ENCODE data around the gene HDGF. TPM values are rescaled to one million over a fixed set of nuclear protein-coding genes. Genes with fewer than 3 reads are reported as not detected.
A peak's percentile ranks its signal among the peaks of the same experiment; 100 is the strongest.

HDGF gene
- total RNA-seq, 1 donor from 2014 or later: 147 TPM

- Mint-ChIP-seq H3K27me3 (ENCODE audit: unreplicated experiment) (no peaks in the 10 kb centered on the region), H3K36me3 (ENCODE audit: unreplicated experiment) (peaks cover 5% of the 10 kb centered on the region), H3K27ac (ENCODE audit: unreplicated experiment) (no peak overlapping the region), H3K4me3 (ENCODE audit: unreplicated experiment) (no peak overlapping the region), H3K9me3 (ENCODE audit: unreplicated experiment) (no peaks in the 10 kb centered on the region), H3K4me1 (ENCODE audit: low read depth, unreplicated experiment) (no peaks in the 10 kb centered on the region)
- TF ChIP-seq CTCF (IDR thresholded peaks at IDR 0.05; ENCODE audit: partially characterized antibody, unreplicated experiment): no peak
- no peak for DNase-seq
Observed at GRCh38 chr1:156721535-156721934, 29.9 kb downstream of the HDGF start.

- TF ChIP-seq CTCF (IDR thresholded peaks at IDR 0.05; ENCODE audit: partially characterized antibody, unreplicated experiment): no peak
Observed at GRCh38 chr1:156721131-156721530, 30.3 kb downstream of the HDGF start.

GRCh38 chr1:156717351-156717750 lies 34.1 kb downstream of the HDGF start:
- no peak for TF ChIP-seq CTCF (IDR thresholded peaks at IDR 0.05; ENCODE audit: partially characterized antibody, unreplicated experiment)
- no peak overlapping the region for H3K27ac Mint-ChIP-seq (ENCODE audit: unreplicated experiment)
- DNase-seq: no peak
- peaks cover 5% of the 10 kb centered on the region for H3K36me3 Mint-ChIP-seq (ENCODE audit: unreplicated experiment)
- H3K27me3 Mint-ChIP-seq (ENCODE audit: unreplicated experiment): peaks cover 2% of the 10 kb centered on the region
- no peaks in the 10 kb centered on the region for H3K4me1 Mint-ChIP-seq (ENCODE audit: low read depth, unreplicated experiment)
- no peak overlapping the region for H3K4me3 Mint-ChIP-seq (ENCODE audit: unreplicated experiment)
- H3K9me3 Mint-ChIP-seq (ENCODE audit: unreplicated experiment): no peaks in the 10 kb centered on the region

More at GRCh38 chr1:156721131-156721530, 30.3 kb downstream of the HDGF start:
- H3K4me3 Mint-ChIP-seq (ENCODE audit: unreplicated experiment): no peak overlapping the region
- H3K36me3 Mint-ChIP-seq (ENCODE audit: unreplicated experiment): peaks cover 5% of the 10 kb centered on the region
- no peaks in the 10 kb centered on the region for H3K4me1 Mint-ChIP-seq (ENCODE audit: low read depth, unreplicated experiment)
- no peaks in the 10 kb centered on the region for H3K27me3 Mint-ChIP-seq (ENCODE audit: unreplicated experiment)
- no peak for DNase-seq
- H3K27ac Mint-ChIP-seq (ENCODE audit: unreplicated experiment): no peak overlapping the region
- H3K9me3 Mint-ChIP-seq (ENCODE audit: unreplicated experiment): no peaks in the 10 kb centered on the region

GRCh38 chr1:156714830-156715229 lies 36.6 kb downstream of the HDGF start:
- Mint-ChIP-seq H3K27me3 (ENCODE audit: unreplicated experiment) (peaks cover 2% of the 10 kb centered on the region), H3K4me3 (ENCODE audit: unreplicated experiment) (no peak overlapping the region), H3K36me3 (ENCODE audit: unreplicated experiment) (peaks cover 5% of the 10 kb centered on the region), H3K9me3 (ENCODE audit: unreplicated experiment) (no peaks in the 10 kb centered on the region), H3K4me1 (ENCODE audit: low read depth, unreplicated experiment) (no peaks in the 10 kb centered on the region), H3K27ac (ENCODE audit: unreplicated experiment) (peak overlapping the region; percentile 1)
- no peak for DNase-seq
- no peak for TF ChIP-seq CTCF (IDR thresholded peaks at IDR 0.05; ENCODE audit: partially characterized antibody, unreplicated experiment)

GRCh38 chr1:156712626-156713025 lies 38.8 kb downstream of the HDGF start:
- no peak for DNase-seq
- Mint-ChIP-seq H3K27ac (ENCODE audit: unreplicated experiment) (no peak overlapping the region), H3K36me3 (ENCODE audit: unreplicated experiment) (peaks cover 5% of the 10 kb centered on the region), H3K4me1 (ENCODE audit: low read depth, unreplicated experiment) (peaks cover 5% of the 10 kb centered on the region), H3K27me3 (ENCODE audit: unreplicated experiment) (peaks cover 2% of the 10 kb centered on the region), H3K4me3 (ENCODE audit: unreplicated experiment) (no peak overlapping the region), H3K9me3 (ENCODE audit: unreplicated experiment) (no peaks in the 10 kb centered on the region)
- no peak for TF ChIP-seq CTCF (IDR thresholded peaks at IDR 0.05; ENCODE audit: partially characterized antibody, unreplicated experiment)

Data from glutamatergic neuron (in vitro differentiated cells).